HG02610 (cell line): ENCODE results near the gene HDGFL3.
"Not testable (repeated sequence)": the region's sequence is repeated elsewhere in the genome, so short reads cannot be mapped to it uniquely, and the experiment has no call there.

ENCODE experiments used
- ATAC-seq: cut with Tn5 transposase; IDR thresholded peaks from one replicate; pipeline ENCODE4 v1.9.1; 2021; ENCODE audit warnings: mild to moderate bottlenecking, moderate library complexity; ENCODE audit not compliant: unreplicated experiment

Gene HDGFL3

GRCh38 chr15:83194528-83194927 lies 13.1 kb downstream of the HDGFL3 start:
- ATAC-seq: no peak

- no peak for ATAC-seq
These were observed 13.9 kb downstream of the HDGFL3 start for GRCh38 chr15:83193721-83194120.

GRCh38 chr15:83192742-83193141 lies 14.9 kb downstream of the HDGFL3 start:
- ATAC-seq: no peak

- ATAC-seq: no peak
These were observed 17.2 kb downstream of the HDGFL3 start for GRCh38 chr15:83190450-83190849.

- ATAC-seq: no peak
These were observed 22.1 kb downstream of the HDGFL3 start for GRCh38 chr15:83185561-83185960.

- ATAC-seq: no peak
These were observed 28.7 kb downstream of the HDGFL3 start for GRCh38 chr15:83178869-83179325.

- no peak for ATAC-seq
These were observed 29.2 kb downstream of the HDGFL3 start for GRCh38 chr15:83178390-83178789.

GRCh38 chr15:83174891-83175290 lies 32.7 kb downstream of the HDGFL3 start:
- no peak for ATAC-seq

- no peak for ATAC-seq
These were observed 37.0 kb downstream of the HDGFL3 start for GRCh38 chr15:83170474-83171165.

- not testable (repeated sequence) for ATAC-seq
These were observed 38.0 kb downstream of the HDGFL3 start for GRCh38 chr15:83169576-83169975.

GRCh38 chr15:83166830-83167229 lies 40.8 kb downstream of the HDGFL3 start:
- no peak for ATAC-seq

GRCh38 chr15:83166218-83166617 lies 41.4 kb downstream of the HDGFL3 start:
- no peak for ATAC-seq

GRCh38 chr15:83164771-83165404 lies 42.7 kb downstream of the HDGFL3 start:
- ATAC-seq: no peak

- ATAC-seq: no peak
These were observed 43.4 kb downstream of the HDGFL3 start for GRCh38 chr15:83164111-83164770.

GRCh38 chr15:83163032-83163431 lies 44.6 kb downstream of the HDGFL3 start:
- no peak for ATAC-seq

- ATAC-seq: no peak
These were observed 46.9 kb downstream of the HDGFL3 start for GRCh38 chr15:83160741-83161140.

- no peak for ATAC-seq
These were observed 49.2 kb downstream of the HDGFL3 start for GRCh38 chr15:83158393-83158792.

GRCh38 chr15:83155942-83156341 lies 51.7 kb downstream of the HDGFL3 start:
- no peak for ATAC-seq

- no peak for ATAC-seq
These were observed 54.3 kb downstream of the HDGFL3 start for GRCh38 chr15:83153288-83153687.

GRCh38 chr15:83144771-83145170 lies 62.9 kb downstream of the HDGFL3 start:
- no peak for ATAC-seq

- not testable (repeated sequence) for ATAC-seq
These were observed 65.5 kb downstream of the HDGFL3 start for GRCh38 chr15:83142151-83142550.
